Activated CD4-positive, alpha-beta T cell treated with anti-CD3 and anti-CD28 coated beads for 48 hours (primary cell): Measurements from ENCODE around the gene GSDME.

Experiments used
- DNase-seq: peaks from one replicate; pipeline ENCODE4 v3.0.0-alpha.2; 2020

GSDME gene

GRCh38 chr7:24718977-24719491 lies 38.2 kb downstream of the GSDME start:
- DNase-seq, result no peak

- DNase-seq, result no peak
Observed at GRCh38 chr7:24718431-24718831, 38.8 kb downstream of the GSDME start.

- no peak for DNase-seq
Observed at GRCh38 chr7:24717694-24718320, 39.5 kb downstream of the GSDME start.

GRCh38 chr7:24717247-24717622 lies 40.0 kb downstream of the GSDME start:
- DNase-seq, result no peak

- DNase-seq, result no peak
Observed at GRCh38 chr7:24716480-24717246, 40.6 kb downstream of the GSDME start.

GRCh38 chr7:24715661-24716479 lies 41.4 kb downstream of the GSDME start:
- DNase-seq, result no peak

- no peak for DNase-seq
Observed at GRCh38 chr7:24715171-24715570, 42.1 kb downstream of the GSDME start.

- no peak for DNase-seq
Observed at GRCh38 chr7:24714676-24715010, 42.6 kb downstream of the GSDME start.

- no peak for DNase-seq
Observed at GRCh38 chr7:24713850-24714675, 43.2 kb downstream of the GSDME start.

GRCh38 chr7:24713039-24713793 lies 44.0 kb downstream of the GSDME start:
- DNase-seq, result no peak

GRCh38 chr7:24709585-24710360 lies 47.5 kb downstream of the GSDME start:
- no peak for DNase-seq

- no peak for DNase-seq
Observed at GRCh38 chr7:24709051-24709450, 48.2 kb downstream of the GSDME start.

GRCh38 chr7:24707988-24708615 lies 49.2 kb downstream of the GSDME start:
- DNase-seq, result no peak

GRCh38 chr7:24706211-24707170 lies 50.8 kb downstream of the GSDME start:
- no peak for DNase-seq

- no peak for DNase-seq
Observed at GRCh38 chr7:24705461-24705954, 51.8 kb downstream of the GSDME start.

GRCh38 chr7:24704311-24704710 lies 53.0 kb downstream of the GSDME start:
- DNase-seq, result no peak

- no peak for DNase-seq
Observed at GRCh38 chr7:24703296-24703695, 54.0 kb downstream of the GSDME start.

- no peak for DNase-seq
Observed at GRCh38 chr7:24702755-24703154, 54.5 kb downstream of the GSDME start.
